Panc1 (cell line): ENCODE results near the gene MMP8. TPM values are rescaled to one million over a fixed set of nuclear protein-coding genes. Genes with fewer than 3 reads are reported as not detected.

Source experiments
- ATAC-seq: fragments of 200-7000 bp; cut with Tn5 transposase; 2 replicates; pipeline ENCODE4 v1.9.1; 2020; ENCODE audit warnings: mild to moderate bottlenecking, moderate library complexity
- BruUV-seq: library from RNA; stranded (reverse); fragments of 400-500 nt; replicated peaks from 2 replicates; lab custom pipeline; 2021; lab: Mats Ljungman, UMichigan
- CTCF ChIA-PET: fragments of 300-600 bp; sonication (Branson Sonifier 250); formaldehyde crosslinking; loops from one replicate; lab custom pipeline; 2022; ENCODE audit warnings: antibody characterized with exemption; lab: Charles Lee
- POLR2A ChIA-PET: fragments of 300-600 bp; sonication (Branson Sonifier 250); formaldehyde crosslinking; loops from one replicate; lab custom pipeline; 2022; ENCODE audit warnings: antibody characterized with exemption; lab: Charles Lee
- DNase-seq: peaks from one replicate; pipeline ENCODE4 v3.0.0-alpha.2; 2010; ENCODE audit warnings: low read depth, low spot score
- H3K27ac ChIP-seq: 2 replicates; pipeline ENCODE4 v1.5.1; 2011; ENCODE audit warnings: mild to moderate bottlenecking, low read length, inconsistent platforms
- H3K27me3 ChIP-seq: fragments of 200-500 bp; sonication (Bioruptor generic); 2 replicates; pipeline ENCODE4 v1.6.0; 2014; ENCODE audit warnings: low read length, inconsistent platforms; ENCODE audit not compliant: control insufficient read depth, insufficient read depth
- H3K36me3 ChIP-seq: fragments of 200-500 bp; sonication (Bioruptor generic); 2 replicates; pipeline ENCODE4 v1.5.1; 2014; ENCODE audit warnings: inconsistent platforms, mild to moderate bottlenecking, low read length, moderate library complexity; ENCODE audit not compliant: control insufficient read depth, insufficient read depth
- H3K4me1 ChIP-seq: 2 replicates; pipeline ENCODE4 v1.5.1; 2011; ENCODE audit warnings: inconsistent platforms, mild to moderate bottlenecking, low read length, moderate library complexity; ENCODE audit not compliant: control insufficient read depth, insufficient read depth
- H3K4me3 ChIP-seq, 2 experiments: 2 replicates each; pipeline ENCODE4 v1.5.1; 2011 to 2012; ENCODE audit warnings: low read depth in 2 of 2, low read length in 2 of 2, mild to moderate bottlenecking in 2 of 2, inconsistent platforms in 1 of 2, moderate library complexity in 1 of 2
- H3K9me3 ChIP-seq: fragments of 200-500 bp; sonication (Bioruptor generic); 2 replicates; pipeline ENCODE4 v1.5.1; 2014; ENCODE audit warnings: low read depth, mild to moderate bottlenecking, inconsistent platforms, low read length, moderate library complexity; ENCODE audit not compliant: control insufficient read depth, insufficient read depth
- CTCF ChIP-seq: fragments of 450-650 bp; IDR thresholded peaks from 2 replicates; pipeline ENCODE4 v1.5.1; 2017; ENCODE audit warnings: mild to moderate bottlenecking
- POLR2AphosphoS5 ChIP-seq: IDR thresholded peaks from 2 replicates; pipeline ENCODE4 v1.6.1; 2012; ENCODE audit warnings: mild to moderate bottlenecking, low read depth, low read length, moderate library complexity
- REST ChIP-seq, 2 experiments: IDR thresholded peaks; 2 replicates each; pipeline ENCODE4 v1.6.1; 2011 to 2012; ENCODE audit warnings: low read depth in 2 of 2, control low read depth in 1 of 2, low read length in 1 of 2, mild to moderate bottlenecking in 1 of 2, moderate library complexity in 1 of 2; ENCODE audit not compliant: insufficient read depth in 1 of 2
- SIN3A ChIP-seq: IDR thresholded peaks from 2 replicates; pipeline ENCODE4 v1.6.1; 2012; ENCODE audit warnings: low read depth, mild to moderate bottlenecking, low read length, moderate library complexity, borderline replicate concordance; ENCODE audit not compliant: insufficient read depth
- TCF7L2 ChIP-seq: IDR thresholded peaks from 2 replicates; pipeline ENCODE4 v1.6.1; 2011; ENCODE audit warnings: mild to moderate bottlenecking, low read depth, low read length, inconsistent platforms
- in situ Hi-C: cut with HindIII; loops from 2 replicates; pipeline ENCODE4 v1.10.0; 2016; ENCODE audit warnings: low sequenced_read_pairs, low pct_unique_long_range_greater_than_20kb
- intact Hi-C: fragments of 100-400 bp; cut with micrococcal nuclease; formaldehyde crosslinking; loops from one replicate; pipeline ENCODE4 v1.10.0; 2022; ENCODE audit not compliant: unreplicated experiment
- total RNA-seq: library from RNA; stranded (reverse); gene quantifications from one replicate; pipeline ENCODE4 v1.2.1, GENCODE V29; 2021; ENCODE audit not compliant: unreplicated experiment

MMP8 gene
- total RNA-seq, 1 experiment from 2014 or later: not detected

GRCh38 chr11:102767800-102768199 lies 43.0 kb upstream of the MMP8 start:
- Histone ChIP-seq H3K9me3 (no peaks in the 10 kb centered on the region), H3K4me3 (peak overlapping the region; percentile 19 to 28), H3K4me1 (no peaks in the 10 kb centered on the region), H3K36me3 (no peaks in the 10 kb centered on the region), H3K27me3 (peaks cover 9% of the 10 kb centered on the region; the same call in 1 of the 2 replicates), H3K27ac (no peak overlapping the region)
- ChIA-PET POLR2A (no interaction called here), CTCF (no interaction called here)
- DNase-seq (no peak), ATAC-seq (peak; percentile 89)
- intact Hi-C loops: no loop called here
- in situ Hi-C loops: no loop called here
- TF ChIP-seq SIN3A (no peak), CTCF (no peak), POLR2AphosphoS5 (no peak), REST (IDR thresholded peaks at IDR 0.05; ENCODE audit: insufficient read depth in 1 of 2, low read depth in 2 of 2, low read length in 1 of 2) (no peak), TCF7L2 (no peak)
- no TSS peak for BruUV-seq

- Histone ChIP-seq H3K27me3 (peaks cover 9% of the 10 kb centered on the region; the same call in 1 of the 2 replicates), H3K9me3 (no peaks in the 10 kb centered on the region), H3K4me3 (no peak overlapping the region), H3K27ac (no peak overlapping the region), H3K36me3 (no peaks in the 10 kb centered on the region), H3K4me1 (no peaks in the 10 kb centered on the region)
- ChIA-PET CTCF (no interaction called here), POLR2A (no interaction called here)
- ATAC-seq (no peak), DNase-seq (no peak)
- no TSS peak for BruUV-seq
- TF ChIP-seq POLR2AphosphoS5 (no peak), SIN3A (no peak)
- intact Hi-C loops (no loop called here), in situ Hi-C loops (no loop called here)
Measured at GRCh38 chr11:102763440-102763839, 38.7 kb upstream of the MMP8 start.

GRCh38 chr11:102762361-102762767 lies 37.6 kb upstream of the MMP8 start:
- POLR2A ChIA-PET: no interaction called here
- no TSS peak for BruUV-seq
- Histone ChIP-seq H3K4me3 (no peak overlapping the region), H3K4me1 (no peaks in the 10 kb centered on the region), H3K36me3 (no peaks in the 10 kb centered on the region), H3K27me3 (peaks cover 9% of the 10 kb centered on the region; the same call in 1 of the 2 replicates), H3K9me3 (no peaks in the 10 kb centered on the region), H3K27ac (no peak overlapping the region)
- intact Hi-C loops: no loop called here
- ATAC-seq: no peak
- in situ Hi-C loops: no loop called here
- DNase-seq: no peak
- CTCF ChIA-PET: no interaction called here
- TF ChIP-seq TCF7L2: no peak
